SK-N-SH (cell line): ENCODE data around the gene NIP7. TPM values are rescaled to one million over a fixed set of nuclear protein-coding genes. Genes with fewer than 3 reads are reported as not detected.

ENCODE experiments used
- CTCF ChIA-PET: fragments of 300-600, 350-600 bp; formaldehyde crosslinking; extraction: SDS; loops from one replicate; lab custom pipeline; 2021; lab: Yijun Ruan, JAX
- POLR2A ChIA-PET: fragments of 350-600 bp; sonication (Branson Sonifier 250); formaldehyde crosslinking; extraction: SDS; loops from one replicate; lab custom pipeline; 2020; ENCODE audit warnings: antibody characterized with exemption, inconsistent platforms; lab: Yijun Ruan, JAX
- DNase-seq: peaks from one replicate; pipeline ENCODE4 v3.0.0; 2012
- H2AFZ ChIP-seq: fragments of 200-600 bp; sonication (generic); 2 replicates; pipeline ENCODE4 v1.8.1; 2016; ENCODE audit warnings: antibody characterized with exemption, mild to moderate bottlenecking, low read depth
- H3F3A ChIP-seq: fragments of 200-600 bp; sonication (generic); replicated peaks from 2 replicates; pipeline ENCODE3; 2016; ENCODE audit warnings: antibody characterized with exemption, mild to moderate bottlenecking; ENCODE audit not compliant: insufficient read depth
- H3K27ac ChIP-seq, 2 experiments: fragments of 200-500 bp in 1 of 2; fragments of 200-600 bp in 1 of 2; sonication (Bioruptor generic) in 1 of 2; sonication (generic), shearing (Covaris generic) in 1 of 2; 2 replicates each; pipeline versions ENCODE4 v1.5.1 to v1.6.1; 2014 to 2016; ENCODE audit warnings: low read depth in 2 of 2, inconsistent platforms in 1 of 2, low read length in 1 of 2, mild to moderate bottlenecking in 1 of 2, mixed read lengths in 1 of 2
- H3K27me3 ChIP-seq: fragments of 200-600 bp; sonication (generic), shearing (Covaris generic); 2 replicates; pipeline ENCODE4 v1.6.1; 2016; ENCODE audit warnings: mixed run types; ENCODE audit not compliant: insufficient read depth
- H3K36me3 ChIP-seq, 2 experiments: fragments of 200-500 bp in 1 of 2; fragments of 200-600 bp in 1 of 2; sonication (Bioruptor generic) in 1 of 2; sonication (generic) in 1 of 2; replicated peaks in 1 of 2; 2 replicates each; pipeline versions ENCODE3 to v1.5.1; 2014 to 2016; ENCODE audit warnings: low read length in 1 of 2, mild to moderate bottlenecking in 1 of 2; ENCODE audit not compliant: insufficient read depth in 2 of 2, control insufficient read depth in 1 of 2
- H3K4me1 ChIP-seq, 2 experiments: fragments of 200-500 bp in 1 of 2; fragments of 200-600 bp in 1 of 2; sonication (Bioruptor generic) in 1 of 2; sonication (generic), shearing (Covaris generic) in 1 of 2; 2 replicates each; pipeline versions ENCODE4 v1.5.1 to v1.6.1; 2014 to 2016; ENCODE audit warnings: low read depth in 1 of 2, low read length in 1 of 2, mixed run types in 1 of 2; ENCODE audit not compliant: insufficient read depth in 2 of 2, control insufficient read depth in 1 of 2
- H3K4me2 ChIP-seq: fragments of 200-600 bp; sonication (generic), shearing (Covaris generic); 2 replicates; pipeline ENCODE4 v1.6.1; 2017; ENCODE audit warnings: mixed run types
- H3K4me3 ChIP-seq, 2 experiments: fragments of 200-500 bp in 1 of 2; fragments of 200-600 bp in 1 of 2; sonication (Bioruptor generic) in 1 of 2; sonication (generic), shearing (Covaris generic) in 1 of 2; 2 replicates each; pipeline versions ENCODE4 v1.5.1 to v1.8.1; 2014 to 2016; ENCODE audit warnings: low read depth in 2 of 2, inconsistent platforms in 1 of 2, low read length in 1 of 2, mild to moderate bottlenecking in 1 of 2, mixed read lengths in 1 of 2, moderate library complexity in 1 of 2
- H3K79me2 ChIP-seq: fragments of 200-600 bp; sonication (generic); 2 replicates; pipeline ENCODE4 v1.8.1; 2017; ENCODE audit warnings: mild to moderate bottlenecking; ENCODE audit not compliant: insufficient read depth
- H3K9ac ChIP-seq: fragments of 200-600 bp; sonication (generic); 2 replicates; pipeline ENCODE4 v1.6.1; 2017; ENCODE audit warnings: mixed run types
- H3K9me2 ChIP-seq: fragments of 200-600 bp; sonication (generic); 2 replicates; pipeline ENCODE4 v1.6.1; 2017; ENCODE audit warnings: mixed run types
- H3K9me3 ChIP-seq: fragments of 200-600 bp; sonication (generic); 2 replicates; pipeline ENCODE4 v1.6.1; 2017; ENCODE audit warnings: mixed run types, mild to moderate bottlenecking, moderate library complexity
- H4K20me1 ChIP-seq: fragments of 200-600 bp; sonication (generic); 2 replicates; pipeline ENCODE4 v1.6.1; 2017; ENCODE audit warnings: mild to moderate bottlenecking, mixed run types; ENCODE audit not compliant: insufficient read depth
- CHD2 ChIP-seq: fragments of 150-350 bp; IDR thresholded peaks from 2 replicates; pipeline ENCODE4 v1.6.1; 2018; ENCODE audit warnings: low read length; ENCODE audit not compliant: partially characterized antibody
- EZH2phosphoT487 ChIP-seq: fragments of 200-600 bp; sonication (generic); IDR thresholded peaks from 2 replicates; pipeline ENCODE4 v1.6.1; 2017; ENCODE audit warnings: low read depth, mixed run types, mild to moderate bottlenecking, antibody characterized with exemption, moderate library complexity, borderline replicate concordance
- FOSL2 ChIP-seq: IDR thresholded peaks from 2 replicates; pipeline ENCODE4 v1.4.0; 2012; ENCODE audit warnings: low read depth, mild to moderate bottlenecking, moderate library complexity, borderline replicate concordance
- FOXJ3 ChIP-seq: sonication (generic); formaldehyde crosslinking; IDR thresholded peaks from 2 replicates; pipeline ENCODE4 v1.5.1; 2020; ENCODE audit warnings: mild to moderate bottlenecking, missing genetic modification reagents
- IRF3 ChIP-seq: fragments of 150-350 bp; IDR thresholded peaks from 2 replicates; pipeline ENCODE4 v1.6.1; 2016; ENCODE audit warnings: mild to moderate bottlenecking, low read depth, low read length
- JUND ChIP-seq: IDR thresholded peaks from 2 replicates; pipeline ENCODE4 v1.4.0; 2012
- MEF2A ChIP-seq: IDR thresholded peaks from 2 replicates; pipeline ENCODE4 v1.4.0; 2012; ENCODE audit warnings: low read depth, borderline replicate concordance
- MXI1 ChIP-seq: IDR thresholded peaks from 2 replicates; pipeline ENCODE4 v1.6.1; 2012; ENCODE audit warnings: mild to moderate bottlenecking, low read depth, low read length, improper control_type of control experiment
- PBX3 ChIP-seq: IDR thresholded peaks from 2 replicates; pipeline ENCODE4; 2012
- POLR2AphosphoS5 ChIP-seq: IDR thresholded peaks from 2 replicates; pipeline ENCODE4 v1.6.1; 2012; ENCODE audit warnings: low read depth, low read length
- RAD21 ChIP-seq: IDR thresholded peaks from 2 replicates; pipeline ENCODE4 v1.6.1; 2012; ENCODE audit warnings: mild to moderate bottlenecking, low read length
- RCOR1 ChIP-seq: fragments of 150-350 bp; IDR thresholded peaks from 2 replicates; pipeline ENCODE4 v1.6.1; 2017; ENCODE audit warnings: antibody characterized with exemption, low read length
- REST ChIP-seq: IDR thresholded peaks from 2 replicates; pipeline ENCODE4 v1.6.1; 2012; ENCODE audit warnings: mild to moderate bottlenecking, low read depth, low read length, moderate library complexity
- SMC3 ChIP-seq: IDR thresholded peaks from 2 replicates; pipeline ENCODE4 v1.6.1; 2012; ENCODE audit warnings: low read depth, low read length, improper control_type of control experiment
- USF1 ChIP-seq: IDR thresholded peaks from 2 replicates; pipeline ENCODE4 v1.4.0; 2012; ENCODE audit warnings: low read depth, borderline replicate concordance
- WGBS: methylation state at CpG from one replicate; pipeline ENCODE4 v1.1.6; 2017; ENCODE audit warnings: low lambda C conversion rate; 5-methylcytosine and 5-hydroxymethylcytosine counted together
- polyA plus RNA-seq, 3 experiments: library from polyadenylated mRNA; depleted of rRNA; stranded (reverse); fragments of >200 nt; gene quantifications; 2 replicates each; pipeline ENCODE4 v1.2.3, GENCODE V29; 2012

The NIP7 gene
- polyA plus RNA-seq, 1 of the 3 experiments (the other 2 are of a cell fraction) = 19.0 TPM

GRCh38 chr16:69338557-69339288, 849 bp upstream of the NIP7 start (continued):
- TF ChIP-seq EZH2phosphoT487 (no peak), SMC3 (no peak)

- Histone ChIP-seq H3K4me2 (peak overlapping the region; percentile 99), H3K36me3 (peaks cover 33 to 52% of the 10 kb centered on the region in 2 experiments), H2AFZ (peak overlapping the region; percentile 72), H3K9me2 (no peaks in the 10 kb centered on the region), H4K20me1 (no peaks in the 10 kb centered on the region), H3K9ac (peak overlapping the region; percentile 89), H3K4me3 (peak overlapping the region; percentile 76 to 99), H3K4me1 (peaks cover 15 to 20% of the 10 kb centered on the region in 2 experiments; a peak in 3 of 4 replicates), H3F3A (peaks cover 7% of the 10 kb centered on the region), H3K79me2 (peaks cover 77% of the 10 kb centered on the region), H3K9me3 (no peaks in the 10 kb centered on the region), H3K27ac (peak overlapping the region; percentile 85 to 89), H3K27me3 (no peaks in the 10 kb centered on the region)
- ChIA-PET CTCF (interaction anchor here (0.8 to 1.3 kb wide), 4 partner anchors 11 to 36 kb away, joined by 3 to 6 read pairs (median 3); partner anchors contain the start of gene TMED6), POLR2A (interaction anchor here (1.1 to 3.3 kb wide), 3 partner anchors 11 to 14 kb away, joined by 3 to 24 read pairs (median 4); partner anchors contain the start of gene PDF)
- TF ChIP-seq MXI1 (peak; percentile 27; the same call in 1 of the 2 replicates), MEF2A (no peak), IRF3 (no peak)
- no peak for DNase-seq
- 2% methylated on average over 12 of the region's 16 CpGs for WGBS
Measured at GRCh38 chr16:69340095-69340644, 598 bp downstream of the NIP7 start.

- TF ChIP-seq CHD2 (no peak), RAD21 (no peak), REST (no peak), POLR2AphosphoS5 (no peak), USF1 (no peak), FOSL2 (no peak), EZH2phosphoT487 (no peak), PBX3 (no peak), FOXJ3 (no peak), RCOR1 (no peak), JUND (no peak)
- POLR2A ChIA-PET = interaction anchor here (1.0 kb wide), 1 partner anchor 9 kb away, joined by 3 read pairs; no protein-coding TSS in a partner anchor
Measured at GRCh38 chr16:69344171-69344570, 4.6 kb downstream of the NIP7 start.

More at GRCh38 chr16:69344171-69344570, 4.6 kb downstream of the NIP7 start:
- Histone ChIP-seq H3K9me2 (no peaks in the 10 kb centered on the region), H3F3A (peaks cover 14% of the 10 kb centered on the region), H3K4me1 (peaks cover 10 to 11% of the 10 kb centered on the region in 2 experiments; a peak in 3 of 4 replicates), H3K36me3 (peaks cover 22 to 40% of the 10 kb centered on the region in 2 experiments), H3K4me3 (no peak overlapping the region), H3K79me2 (peaks cover 43% of the 10 kb centered on the region), H3K27me3 (no peaks in the 10 kb centered on the region), H3K4me2 (no peak overlapping the region), H3K9me3 (no peaks in the 10 kb centered on the region), H3K27ac (no peak overlapping the region), H3K9ac (no peak overlapping the region), H4K20me1 (no peaks in the 10 kb centered on the region), H2AFZ (no peak overlapping the region)
- CTCF ChIA-PET = no interaction called here
- DNase-seq = no peak
- WGBS = 96% methylated on average over 5 of the region's 5 CpGs
